A673 (cell line): Measurements from ENCODE around the gene PMEL.

Experiments used
- EZH2 ChIP-seq: fragments of 200-600 bp; sonication (generic); IDR thresholded peaks from 2 replicates; pipeline ENCODE4 v1.6.1; 2017; ENCODE audit warnings: borderline replicate concordance, low read depth, mild to moderate bottlenecking, mixed read lengths, antibody characterized with exemption, low read length; ENCODE audit not compliant: poor library complexity, severe bottlenecking
- TF ChIP-seq, protein P1 (sequence below): fragments of 300-800, 200-600 bp; sonication (generic); conservative IDR thresholded peaks from 2 replicates; pipeline ENCODE4 v1.5.1; 2017; ENCODE audit warnings: low read depth, mild to moderate bottlenecking, antibody characterized with exemption, low read length, moderate library complexity, mixed read lengths

DNA sequence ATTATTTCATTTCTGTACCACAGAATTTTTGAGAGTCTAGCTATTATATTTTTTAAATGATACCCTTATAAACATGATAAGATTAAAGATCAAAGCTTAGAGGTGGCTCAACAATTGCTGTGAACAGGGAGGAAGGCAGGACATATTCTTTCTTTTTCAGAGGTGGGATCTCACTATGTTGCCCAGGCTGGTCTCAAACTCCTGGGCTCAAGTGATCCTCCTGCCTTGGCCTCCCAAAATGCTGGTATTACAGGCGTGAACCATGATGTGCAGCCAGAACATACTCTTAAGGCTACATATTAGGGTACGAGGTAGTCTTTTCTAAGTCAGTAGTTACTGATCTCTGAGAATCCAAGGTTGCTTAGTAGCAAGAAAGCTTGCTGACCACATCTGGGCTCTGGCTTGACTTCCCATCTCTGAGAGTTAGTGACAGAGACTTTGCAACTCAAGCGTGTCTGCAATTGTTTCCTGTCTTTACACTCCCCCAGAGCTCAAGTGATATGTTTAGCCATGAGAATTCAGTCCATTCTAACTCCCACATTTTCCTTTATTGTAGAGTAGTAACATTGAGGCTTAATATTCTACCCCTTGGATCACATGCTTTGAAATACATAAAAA, 16.6 kb upstream of the PMEL start:
- TF ChIP-seq, protein P1, sequence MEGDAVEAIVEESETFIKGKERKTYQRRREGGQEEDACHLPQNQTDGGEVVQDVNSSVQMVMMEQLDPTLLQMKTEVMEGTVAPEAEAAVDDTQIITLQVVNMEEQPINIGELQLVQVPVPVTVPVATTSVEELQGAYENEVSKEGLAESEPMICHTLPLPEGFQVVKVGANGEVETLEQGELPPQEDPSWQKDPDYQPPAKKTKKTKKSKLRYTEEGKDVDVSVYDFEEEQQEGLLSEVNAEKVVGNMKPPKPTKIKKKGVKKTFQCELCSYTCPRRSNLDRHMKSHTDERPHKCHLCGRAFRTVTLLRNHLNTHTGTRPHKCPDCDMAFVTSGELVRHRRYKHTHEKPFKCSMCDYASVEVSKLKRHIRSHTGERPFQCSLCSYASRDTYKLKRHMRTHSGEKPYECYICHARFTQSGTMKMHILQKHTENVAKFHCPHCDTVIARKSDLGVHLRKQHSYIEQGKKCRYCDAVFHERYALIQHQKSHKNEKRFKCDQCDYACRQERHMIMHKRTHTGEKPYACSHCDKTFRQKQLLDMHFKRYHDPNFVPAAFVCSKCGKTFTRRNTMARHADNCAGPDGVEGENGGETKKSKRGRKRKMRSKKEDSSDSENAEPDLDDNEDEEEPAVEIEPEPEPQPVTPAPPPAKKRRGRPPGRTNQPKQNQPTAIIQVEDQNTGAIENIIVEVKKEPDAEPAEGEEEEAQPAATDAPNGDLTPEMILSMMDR: no peak
- no peak for TF ChIP-seq EZH2
